Small intestine (tissue), 7 donors: ENCODE measurements around the gene HECTD4. TPM values are rescaled to one million over a fixed set of nuclear protein-coding genes. Genes with fewer than 3 reads are reported as not detected.
"Not testable (repeated sequence)": the region's sequence is repeated elsewhere in the genome, so short reads cannot be mapped to it uniquely, and the experiment has no call there.

Source experiments
- DNase-seq, 2 donors: peaks; one replicate each; pipeline versions ENCODE4 v3.0.0 to v3.0.0-alpha.2; 2013
- FAIRE-seq: peaks from 2 replicates; lab custom pipeline; 2012; peaks lifted over from hg19 to GRCh38; lab: Jason Lieb, UNC
- H3K27ac ChIP-seq, 3 donors: one replicate each; pipeline ENCODE4 v1.5.1; 2013; ENCODE audit warnings: low read length in 2 of 3, mild to moderate bottlenecking in 2 of 3, control low read depth in 1 of 3, inconsistent platforms in 1 of 3, low read depth in 1 of 3, moderate library complexity in 1 of 3
- H3K27me3 ChIP-seq, 3 donors: one replicate each; pipeline ENCODE4 v1.6.1; 2013; ENCODE audit warnings: low read length in 3 of 3, inconsistent platforms in 1 of 3; ENCODE audit not compliant: control insufficient read depth in 3 of 3, insufficient read depth in 3 of 3
- H3K36me3 ChIP-seq, 3 donors: one replicate each; pipeline ENCODE4 v1.6.1; 2013; ENCODE audit warnings: low read length in 3 of 3, inconsistent platforms in 1 of 3, low read depth in 1 of 3, mild to moderate bottlenecking in 1 of 3, moderate library complexity in 1 of 3; ENCODE audit not compliant: control insufficient read depth in 3 of 3, insufficient read depth in 2 of 3
- H3K4me1 ChIP-seq, 3 donors: one replicate each; pipeline ENCODE4 v1.6.1; 2013; ENCODE audit warnings: low read length in 2 of 3, inconsistent platforms in 1 of 3, low read depth in 1 of 3, mild to moderate bottlenecking in 1 of 3, moderate library complexity in 1 of 3; ENCODE audit not compliant: control insufficient read depth in 3 of 3, insufficient read depth in 2 of 3
- H3K4me3 ChIP-seq, 3 donors: one replicate each; pipeline ENCODE4 v1.5.1; 2013; ENCODE audit warnings: low read length in 3 of 3, control low read depth in 1 of 3, inconsistent platforms in 1 of 3, low read depth in 1 of 3, mild to moderate bottlenecking in 1 of 3, moderate library complexity in 1 of 3
- H3K9me3 ChIP-seq, 2 donors: one replicate each; pipeline ENCODE4 v1.6.1; 2013; ENCODE audit warnings: low read depth in 1 of 2, low read length in 1 of 2; ENCODE audit not compliant: control insufficient read depth in 2 of 2, insufficient read depth in 1 of 2
- WGBS, 3 donors: extraction: QIAGEN DNeasy Blood & Tissue Kit; methylation state at CpG; one replicate each; pipeline ENCODE4 v1.1.7; 2013; 5-methylcytosine and 5-hydroxymethylcytosine counted together
- polyA plus RNA-seq, 4 donors: library from polyadenylated mRNA; stranded (reverse) in 3 of 4; unstranded in 1 of 4; fragments of 200-250 nt in 3 of 4; fragments of 120-200 nt in 1 of 4; gene quantifications; one replicate each; pipeline versions ENCODE4 v1.2.1 to v1.2.3, GENCODE V29; 2013
- donor health status: healthy with polysubstance abuse.
- donor health status: control.
- donor health status: control.
- donor health status: Bipolar disorder and iron deficiency.
- donor health status: healthy.

Gene HECTD4
- polyA plus RNA-seq, 4 donors: 6.1 to 33.4 (median 11.4) TPM

GRCh38 chr12:112111931-112112330, 270.3 kb downstream of the HECTD4 start:
- Histone ChIP-seq H3K36me3 (no peaks in the 10 kb centered on the region), H3K27ac (no peak overlapping the region), H3K27me3 (no peaks in the 10 kb centered on the region), H3K4me1 (peaks cover 0 to 8% (median 2%) of the 10 kb centered on the region in 3 donors), H3K9me3 (no peaks in the 10 kb centered on the region), H3K4me3 (no peak overlapping the region)
- DNase-seq (no peak), FAIRE-seq (no peak)
- 66 to 72% (median 69%) methylated on average over 5 of the region's 5 CpGs for WGBS, 3 donors

- not testable (repeated sequence) for H3K27me3 ChIP-seq, H3K9me3 ChIP-seq, H3K4me1 ChIP-seq, FAIRE-seq, DNase-seq, H3K27ac ChIP-seq, H3K36me3 ChIP-seq, H3K4me3 ChIP-seq
- 88 to 90% (median 90%) methylated on average over 20 of the region's 20 CpGs for WGBS, 3 donors
Observed at GRCh38 chr12:112110787-112111662, 271.2 kb downstream of the HECTD4 start.

Other genes starting within 250 kb of the HECTD4 start
- gene RPL6, start 27.2 kb upstream of the HECTD4 start, polyA plus RNA-seq: 1,000 to 10,000 TPM; 1,016 to 2,257 (median 1,951) TPM
- gene PTPN11, start 36.5 kb upstream of the HECTD4 start, polyA plus RNA-seq: 10 to 100 TPM; 22.7 to 53.0 (median 28.2) TPM